H9 (cell line): ENCODE data around the gene RGS2. TPM values are rescaled to one million over a fixed set of nuclear protein-coding genes. Genes with fewer than 3 reads are reported as not detected.

Experiments
- DNase-seq: peaks from one replicate; pipeline ENCODE4 v3.0.0-alpha.2; 2017
- H2AFZ ChIP-seq: one replicate; pipeline ENCODE4 v1.6.1; 2013; ENCODE audit warnings: mild to moderate bottlenecking, low read length, control low read depth, moderate library complexity
- H2AK5ac ChIP-seq: 2 replicates; pipeline ENCODE4 v1.6.1; 2013; ENCODE audit warnings: low read length, control low read depth, mixed read lengths; ENCODE audit not compliant: insufficient read length
- H2BK120ac ChIP-seq: one replicate; pipeline ENCODE4 v1.6.1; 2013; ENCODE audit warnings: low read depth, mild to moderate bottlenecking, low read length, control low read depth, inconsistent platforms; ENCODE audit not compliant: poor library complexity, severe bottlenecking
- H2BK12ac ChIP-seq: 2 replicates; pipeline ENCODE4 v1.6.1; 2013; ENCODE audit warnings: low read length, control low read depth, mixed read lengths, low read depth; ENCODE audit not compliant: insufficient read length
- H2BK15ac ChIP-seq: 2 replicates; pipeline ENCODE4 v1.6.1; 2013; ENCODE audit warnings: low read depth, low read length, control low read depth
- H2BK20ac ChIP-seq: one replicate; pipeline ENCODE4 v1.6.1; 2013; ENCODE audit warnings: low read depth, mild to moderate bottlenecking, low read length, control low read depth, inconsistent platforms; ENCODE audit not compliant: poor library complexity, severe bottlenecking
- H2BK5ac ChIP-seq: 2 replicates; pipeline ENCODE4 v1.6.1; 2013; ENCODE audit warnings: low read length, control low read depth, mixed read lengths; ENCODE audit not compliant: insufficient read length
- H3K14ac ChIP-seq: 2 replicates; pipeline ENCODE4 v1.6.1; 2013; ENCODE audit warnings: low read length, control low read depth; ENCODE audit not compliant: insufficient read depth
- H3K18ac ChIP-seq: 2 replicates; pipeline ENCODE4 v1.6.1; 2013; ENCODE audit warnings: low read depth, mild to moderate bottlenecking, mixed read lengths, low read length, control low read depth; ENCODE audit not compliant: insufficient read length
- H3K23ac ChIP-seq: 2 replicates; pipeline ENCODE4 v1.6.1; 2013; ENCODE audit warnings: low read length, control low read depth, mixed read lengths, low read depth; ENCODE audit not compliant: insufficient read length
- H3K23me2 ChIP-seq: 2 replicates; pipeline ENCODE4 v1.6.1; 2013; ENCODE audit warnings: low read depth, mild to moderate bottlenecking, mixed read lengths, low read length, control low read depth; ENCODE audit not compliant: insufficient read length, poor library complexity, severe bottlenecking
- H3K27ac ChIP-seq: 2 replicates; pipeline ENCODE4 v1.5.1; 2013; ENCODE audit warnings: low read length, control low read depth, mixed read lengths, low read depth; ENCODE audit not compliant: insufficient read length
- H3K27me3 ChIP-seq: 2 replicates; pipeline ENCODE4 v1.6.1; 2013; ENCODE audit warnings: low read length, control low read depth, inconsistent platforms; ENCODE audit not compliant: insufficient read depth
- H3K4ac ChIP-seq: 2 replicates; pipeline ENCODE4 v1.6.1; 2013; ENCODE audit warnings: low read depth, mild to moderate bottlenecking, control low read depth, inconsistent platforms, low read length, moderate library complexity
- H3K4me1 ChIP-seq: 2 replicates; pipeline ENCODE4 v1.6.1; 2013; ENCODE audit warnings: low read length, control low read depth, inconsistent platforms; ENCODE audit not compliant: insufficient read depth
- H3K4me2 ChIP-seq: 2 replicates; pipeline ENCODE4 v1.6.1; 2013; ENCODE audit warnings: low read length, control low read depth, mixed read lengths; ENCODE audit not compliant: insufficient read length, insufficient read depth
- H3K56ac ChIP-seq: 2 replicates; pipeline ENCODE4 v1.6.1; 2013; ENCODE audit warnings: low read depth, mild to moderate bottlenecking, mixed read lengths, low read length, control low read depth; ENCODE audit not compliant: insufficient read length
- H3K79me1 ChIP-seq: 2 replicates; pipeline ENCODE4 v1.6.1; 2013; ENCODE audit warnings: low read depth, mild to moderate bottlenecking, moderate library complexity, low read length, control low read depth, inconsistent platforms; ENCODE audit not compliant: insufficient read depth, poor library complexity, severe bottlenecking
- H3K79me2 ChIP-seq: 2 replicates; pipeline ENCODE4 v1.6.1; 2013; ENCODE audit warnings: low read length, control low read depth, inconsistent platforms; ENCODE audit not compliant: insufficient read depth
- H3K9ac ChIP-seq: 2 replicates; pipeline ENCODE4 v1.6.1; 2013; ENCODE audit warnings: low read length, control low read depth, mixed read lengths; ENCODE audit not compliant: insufficient read length; ENCODE audit errors: extremely low read depth
- H3K9me3 ChIP-seq: one replicate; pipeline ENCODE4 v1.6.1; 2013; ENCODE audit warnings: low read depth, low read length, inconsistent platforms; ENCODE audit not compliant: control insufficient read depth
- H3T11ph ChIP-seq: one replicate; pipeline ENCODE4 v1.6.1; 2013; ENCODE audit warnings: mild to moderate bottlenecking, low read length, control low read depth, inconsistent platforms
- H4K20me1 ChIP-seq: one replicate; pipeline ENCODE4 v1.6.1; 2013; ENCODE audit not compliant: control insufficient read depth, insufficient read length, insufficient read depth
- H4K5ac ChIP-seq: 2 replicates; pipeline ENCODE4 v1.6.1; 2013; ENCODE audit warnings: low read depth, mild to moderate bottlenecking, mixed read lengths, low read length, control low read depth; ENCODE audit not compliant: insufficient read length
- H4K8ac ChIP-seq: replicated peaks from 2 replicates; pipeline ENCODE4 v1.6.1; 2013; ENCODE audit warnings: low read length, control low read depth, mixed read lengths, low read depth; ENCODE audit not compliant: insufficient read length
- H4K91ac ChIP-seq: 2 replicates; pipeline ENCODE4 v1.6.1; 2013; ENCODE audit warnings: low read depth, mild to moderate bottlenecking, moderate library complexity, mixed read lengths, low read length, control low read depth; ENCODE audit not compliant: insufficient read length
- H3K27ac Mint-ChIP-seq, 3 experiments: 2 replicates in 2 of 3; 3 replicates in 1 of 3; pipeline ENCODE4 v1.8.0; 2020 to 2021; ENCODE audit warnings: mixed read lengths in 3 of 3, mild to moderate bottlenecking in 1 of 3, moderate library complexity in 1 of 3
- H3K27me3 Mint-ChIP-seq: 2 replicates; pipeline ENCODE4 v1.8.0; 2021; ENCODE audit warnings: low read depth, mild to moderate bottlenecking, moderate library complexity, mixed read lengths
- H3K36me3 Mint-ChIP-seq, 3 experiments: 2 replicates in 2 of 3; 3 replicates in 1 of 3; pipeline ENCODE4 v1.8.0; 2020 to 2021; ENCODE audit warnings: low read depth in 3 of 3, mixed read lengths in 3 of 3; ENCODE audit not compliant: insufficient read depth in 1 of 3
- H3K4me1 Mint-ChIP-seq, 2 experiments: 2 replicates each; pipeline ENCODE4 v1.8.0; 2020; ENCODE audit warnings: mixed read lengths in 2 of 2
- H3K4me3 Mint-ChIP-seq, 2 experiments: 2 replicates in 1 of 2; 3 replicates in 1 of 2; pipeline ENCODE4 v1.8.0; 2020 to 2021; ENCODE audit warnings: mild to moderate bottlenecking in 2 of 2, mixed read lengths in 2 of 2, moderate library complexity in 1 of 2
- H3K9me3 Mint-ChIP-seq, 2 experiments: 2 replicates in 1 of 2; 3 replicates in 1 of 2; pipeline ENCODE4 v1.8.0; 2020; ENCODE audit warnings: mild to moderate bottlenecking in 2 of 2, mixed read lengths in 2 of 2, moderate library complexity in 1 of 2
- CTCF ChIP-seq: fragments of 200-600 bp; sonication (generic); conservative IDR thresholded peaks from 3 replicates; pipeline ENCODE4 v1.8.0; 2021; ENCODE audit warnings: antibody characterized with exemption, mild to moderate bottlenecking
- WGBS: extraction: QIAGEN DNeasy Blood & Tissue Kit; methylation state at CpG from one replicate; pipeline ENCODE4 v1.1.7; 2013; ENCODE audit warnings: missing lambda C conversion rate, low lambda C conversion rate, mixed read lengths; ENCODE audit not compliant: insufficient read length; ENCODE audit errors: extremely low coverage; 5-methylcytosine and 5-hydroxymethylcytosine counted together
- total RNA-seq: library from RNA; stranded (reverse); gene quantifications from 2 replicates; pipeline ENCODE4 v1.2.1, GENCODE V29; 2021

RGS2 gene
- total RNA-seq, 1 experiment from 2014 or later: 13.9 TPM

GRCh38 chr1:192849442-192849841 lies 40.6 kb downstream of the RGS2 start:
- Histone ChIP-seq H4K5ac (no peak overlapping the region), H2BK12ac (no peak overlapping the region), H3K9me3 (no peaks in the 10 kb centered on the region), H3K4me1 (no peaks in the 10 kb centered on the region), H2AK5ac (no peak overlapping the region), H4K8ac (no peak overlapping the region), H3K23me2 (no peaks in the 10 kb centered on the region), H3K79me1 (no peaks in the 10 kb centered on the region), H2BK15ac (no peak overlapping the region), H2AFZ (no peak overlapping the region), H3K23ac (no peak overlapping the region), H2BK120ac (no peak overlapping the region), H2BK20ac (no peak overlapping the region), H3K56ac (no peak overlapping the region), H3K79me2 (no peaks in the 10 kb centered on the region), H2BK5ac (no peak overlapping the region), H3T11ph (no peak overlapping the region), H3K4ac (no peak overlapping the region), H3K18ac (no peak overlapping the region), H3K14ac (no peak overlapping the region), H3K9ac (no peak overlapping the region), H4K20me1 (no peaks in the 10 kb centered on the region), H4K91ac (no peak overlapping the region), H3K27me3 (no peaks in the 10 kb centered on the region), H3K27ac (no peak overlapping the region), H3K4me2 (no peak overlapping the region)
- DNase-seq: no peak
- no CpG with 5 or more reads among the region's 3 CpGs for WGBS
- peaks cover 18 to 24% of the 10 kb centered on the region in 2 experiments for H3K4me1 Mint-ChIP-seq
- H3K27me3 Mint-ChIP-seq: no peaks in the 10 kb centered on the region
- no peaks in the 10 kb centered on the region for H3K36me3 Mint-ChIP-seq
- TF ChIP-seq CTCF: no peak
- H3K27ac Mint-ChIP-seq: no peak overlapping the region
- H3K4me3 Mint-ChIP-seq: no peak overlapping the region
- H3K9me3 Mint-ChIP-seq: no peaks in the 10 kb centered on the region; a peak in 1 of 5 replicates
